Neuronal stem cell (in vitro differentiated cells): ENCODE data around the gene RFC5.

Experiments used
- DNase-seq: peaks from one replicate; pipeline ENCODE4 v3.0.0-alpha.2; 2013; ENCODE audit warnings: low spot score
- H2AFZ ChIP-seq: one replicate; pipeline ENCODE4 v1.6.1; 2013; ENCODE audit warnings: mild to moderate bottlenecking, low read length, inconsistent platforms
- H2AK5ac ChIP-seq: 2 replicates; pipeline ENCODE4 v1.6.1; 2013; ENCODE audit warnings: low read depth, mild to moderate bottlenecking, inconsistent platforms, low read length, moderate library complexity, mixed read lengths
- H2BK120ac ChIP-seq: 2 replicates; pipeline ENCODE4 v1.6.1; 2013; ENCODE audit warnings: low read depth, mild to moderate bottlenecking, inconsistent platforms, low read length, moderate library complexity, mixed read lengths
- H2BK12ac ChIP-seq: one replicate; pipeline ENCODE4 v1.6.1; 2013; ENCODE audit warnings: low read length, inconsistent platforms
- H2BK15ac ChIP-seq: 2 replicates; pipeline ENCODE4 v1.6.1; 2013; ENCODE audit warnings: mild to moderate bottlenecking, low read length, inconsistent platforms, mixed read lengths
- H2BK5ac ChIP-seq: one replicate; pipeline ENCODE4 v1.6.1; 2013; ENCODE audit warnings: inconsistent platforms, mild to moderate bottlenecking, low read length, moderate library complexity
- H3K14ac ChIP-seq: one replicate; pipeline ENCODE4 v1.6.1; 2013; ENCODE audit warnings: low read length, inconsistent platforms
- H3K18ac ChIP-seq: 2 replicates; pipeline ENCODE4 v1.6.1; 2013; ENCODE audit warnings: low read length, inconsistent platforms
- H3K23ac ChIP-seq: 2 replicates; pipeline ENCODE4 v1.6.1; 2013; ENCODE audit warnings: low read depth, mild to moderate bottlenecking, mixed read lengths, low read length, inconsistent platforms; ENCODE audit not compliant: poor library complexity
- H3K27ac ChIP-seq: replicated peaks from 3 replicates; pipeline ENCODE4 v1.5.1; 2013; ENCODE audit warnings: low read length, inconsistent platforms
- H3K27me3 ChIP-seq, 3 experiments: 2 replicates each; pipeline ENCODE4 v1.6.1; 2013; ENCODE audit warnings: low read length in 3 of 3, mild to moderate bottlenecking in 2 of 3, inconsistent platforms in 1 of 3, low read depth in 1 of 3, mixed read lengths in 1 of 3, moderate library complexity in 1 of 3; ENCODE audit not compliant: control insufficient read depth in 3 of 3, insufficient read depth in 3 of 3
- H3K36me3 ChIP-seq, 2 donors: replicated peaks in 1 of 2; 2 replicates each; pipeline ENCODE4 v1.6.1; 2013; ENCODE audit warnings: low read length in 2 of 2; ENCODE audit not compliant: control insufficient read depth in 2 of 2, insufficient read depth in 2 of 2
- H3K4ac ChIP-seq: 2 replicates; pipeline ENCODE4 v1.6.1; 2013; ENCODE audit warnings: inconsistent platforms, mild to moderate bottlenecking, low read length, moderate library complexity
- H3K4me1 ChIP-seq, 2 donors: 1 replicate in 1 of 2; 2 replicates in 1 of 2; pipeline ENCODE4 v1.6.1; 2013; ENCODE audit warnings: low read length in 2 of 2, low read depth in 1 of 2; ENCODE audit not compliant: control insufficient read depth in 2 of 2, insufficient read depth in 1 of 2
- H3K4me2 ChIP-seq: one replicate; pipeline ENCODE4 v1.6.1; 2013; ENCODE audit warnings: mild to moderate bottlenecking, low read length, inconsistent platforms; ENCODE audit not compliant: insufficient read depth, poor library complexity, severe bottlenecking
- H3K4me3 ChIP-seq, 2 donors: 2 replicates each; pipeline ENCODE4 v1.5.1; 2013; ENCODE audit warnings: low read length in 2 of 2, mild to moderate bottlenecking in 2 of 2, inconsistent platforms in 1 of 2, moderate library complexity in 1 of 2
- H3K79me1 ChIP-seq: one replicate; pipeline ENCODE4 v1.6.1; 2013; ENCODE audit warnings: low read depth, mild to moderate bottlenecking, inconsistent platforms, low read length, moderate library complexity
- H3K9ac ChIP-seq: one replicate; pipeline ENCODE4 v1.6.1; 2013; ENCODE audit warnings: mild to moderate bottlenecking, low read depth, low read length, inconsistent platforms; ENCODE audit not compliant: poor library complexity
- H3K9me3 ChIP-seq, 2 donors: replicated peaks in 1 of 2; 2 replicates each; pipeline versions ENCODE3 to v1.6.1; 2013; ENCODE audit warnings: low read length in 2 of 2, mild to moderate bottlenecking in 2 of 2, inconsistent platforms in 1 of 2, low read depth in 1 of 2, mixed read lengths in 1 of 2, moderate library complexity in 1 of 2; ENCODE audit not compliant: control insufficient read depth in 2 of 2, insufficient read depth in 1 of 2
- H4K8ac ChIP-seq: one replicate; pipeline ENCODE4 v1.6.1; 2013; ENCODE audit warnings: low read depth, mild to moderate bottlenecking, inconsistent platforms, low read length, moderate library complexity
- H4K91ac ChIP-seq: one replicate; pipeline ENCODE4 v1.6.1; 2013; ENCODE audit warnings: low read length, low read depth, mild to moderate bottlenecking, inconsistent platforms; ENCODE audit not compliant: poor library complexity
- WGBS, 2 donors: extraction: QIAGEN DNeasy Blood & Tissue Kit; methylation state at CpG; one replicate each; pipeline ENCODE4 v1.1.7; 2013; ENCODE audit warnings: missing lambda C conversion rate in 2 of 2, mixed read lengths in 1 of 2; ENCODE audit not compliant: insufficient read length in 2 of 2, insufficient replicate concordance in 1 of 2; ENCODE audit errors: extremely low coverage in 2 of 2; 5-methylcytosine and 5-hydroxymethylcytosine counted together

Gene RFC5

DNA sequence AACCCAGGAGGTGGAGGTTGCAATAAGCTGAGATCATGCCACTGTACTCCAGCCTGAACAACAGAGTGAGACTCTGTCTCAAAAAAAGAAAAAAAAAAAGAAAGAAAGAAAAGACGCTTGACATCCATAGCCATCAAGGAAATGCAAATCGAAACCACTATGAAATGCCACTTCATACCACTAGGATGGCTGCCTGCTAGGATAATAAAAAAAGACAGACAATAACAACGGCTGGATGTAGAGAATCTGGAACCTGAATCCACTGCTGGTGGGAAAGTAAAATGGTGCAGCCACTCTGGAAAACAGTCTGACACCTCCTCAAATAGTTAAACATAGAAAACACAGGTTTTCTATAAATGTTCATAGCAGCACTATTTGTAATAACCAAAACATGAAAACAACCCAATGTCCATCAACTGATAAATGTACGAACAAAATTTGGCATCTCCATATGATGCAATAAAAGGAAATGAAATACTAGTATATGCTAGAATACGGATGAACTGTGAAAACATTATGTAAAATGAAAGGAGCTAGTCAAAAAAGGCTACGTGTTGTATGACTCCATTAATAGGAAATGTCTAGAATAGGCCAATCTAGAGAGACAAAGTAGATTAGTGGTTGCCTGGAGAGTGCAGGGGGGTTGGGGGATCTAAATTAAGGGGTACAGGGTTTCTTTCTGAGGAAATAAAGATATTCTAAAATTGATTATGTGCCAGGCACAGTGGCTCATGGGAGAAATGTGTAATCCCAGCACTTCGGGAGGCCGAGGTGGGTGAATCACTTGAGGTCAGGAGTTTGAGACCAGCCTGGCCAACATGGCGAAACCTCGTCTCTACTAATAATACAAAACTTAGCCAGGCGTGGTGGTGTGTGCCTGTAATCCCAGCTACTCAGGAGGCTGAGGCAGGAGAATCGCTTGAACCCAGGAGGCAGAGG, 34.7 kb downstream of the RFC5 start:
- WGBS, 2 donors: no CpG with 5 or more reads among the region's 12 CpGs
- H3K18ac ChIP-seq: no peak overlapping the region
- H3K4me3 ChIP-seq: no peak overlapping the region

DNA sequence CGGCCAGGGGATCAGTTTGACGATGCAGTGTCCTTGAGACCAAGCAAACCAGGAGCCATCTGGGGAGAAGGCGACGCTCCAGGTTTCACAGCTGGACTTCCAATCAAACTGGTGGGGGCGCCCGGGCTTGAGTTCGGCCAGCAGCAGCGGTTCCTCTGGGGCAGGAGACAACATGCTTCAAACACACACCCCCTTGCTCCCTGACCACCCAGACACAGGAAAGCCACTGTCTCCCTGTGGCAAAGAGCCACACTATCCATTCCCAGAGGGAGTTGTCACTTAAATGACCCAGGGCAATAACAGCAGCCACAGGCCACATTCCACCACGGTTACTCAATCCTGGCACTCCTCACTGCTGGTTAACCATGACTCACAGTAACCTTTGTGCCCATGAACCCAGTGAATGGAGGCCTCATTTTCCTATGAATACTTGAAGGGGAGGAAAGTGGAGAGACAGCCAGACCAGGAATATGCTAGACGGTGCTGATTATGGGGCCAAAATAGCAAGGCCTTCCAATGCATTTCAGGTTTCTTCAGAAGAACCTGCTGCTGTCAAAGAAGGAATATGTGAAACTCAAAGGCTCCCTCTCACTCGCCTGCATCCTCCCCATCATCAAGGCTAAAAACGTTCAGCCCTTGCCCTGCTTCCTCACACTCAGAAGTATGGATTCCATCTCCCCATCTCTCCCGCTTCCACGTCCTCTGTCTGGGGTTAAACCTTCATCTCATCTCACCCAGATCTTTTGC, 36.0 kb downstream of the RFC5 start:
- peaks cover 1% of the 10 kb centered on the region for H3K79me1 ChIP-seq
- no peak overlapping the region for H2BK15ac ChIP-seq
- H3K4me1 ChIP-seq: peaks cover 0 to 4% of the 10 kb centered on the region in 2 donors
- no CpG with 5 or more reads among the region's 14 CpGs for WGBS, 2 donors
- H2BK12ac ChIP-seq: no peak overlapping the region
- H2BK120ac ChIP-seq: no peak overlapping the region
- H2AK5ac ChIP-seq: no peak overlapping the region
- no peak overlapping the region for H2BK5ac ChIP-seq
- H3K27ac ChIP-seq: no peak overlapping the region
- peaks cover 2 to 56% of the 10 kb centered on the region in 2 donors for H3K36me3 ChIP-seq
- H3K23ac ChIP-seq: no peak overlapping the region
- no peak overlapping the region for H3K18ac ChIP-seq
- H3K4me2 ChIP-seq: no peak overlapping the region
- H3K9ac ChIP-seq: no peak overlapping the region
- no peaks in the 10 kb centered on the region for H3K9me3 ChIP-seq
- no peak overlapping the region for H2AFZ ChIP-seq
- DNase-seq: no peak
- H4K91ac ChIP-seq: no peak overlapping the region
- H4K8ac ChIP-seq: no peak overlapping the region
- no peaks in the 10 kb centered on the region for H3K27me3 ChIP-seq
- no peak overlapping the region for H3K4me3 ChIP-seq
- H3K14ac ChIP-seq: no peak overlapping the region
- H3K4ac ChIP-seq: no peak overlapping the region

More for the DNA sequence above, 34.7 kb downstream of the RFC5 start:
- H3K9ac ChIP-seq: no peak overlapping the region
- H4K91ac ChIP-seq: no peak overlapping the region
- H2AK5ac ChIP-seq: no peak overlapping the region
- no peak overlapping the region for H4K8ac ChIP-seq
- no peak overlapping the region for H3K4ac ChIP-seq
- no peak overlapping the region for H2BK15ac ChIP-seq
- no peaks in the 10 kb centered on the region for H3K27me3 ChIP-seq
- no peak overlapping the region for H2BK120ac ChIP-seq
- H3K36me3 ChIP-seq: peaks cover 2 to 68% of the 10 kb centered on the region in 2 donors
- H2BK12ac ChIP-seq: no peak overlapping the region
- H3K9me3 ChIP-seq: no peaks in the 10 kb centered on the region
- no peak overlapping the region for H3K23ac ChIP-seq
- no peak overlapping the region for H3K27ac ChIP-seq
- peaks cover 0 to 4% of the 10 kb centered on the region in 2 donors for H3K4me1 ChIP-seq
- H2BK5ac ChIP-seq: no peak overlapping the region
- peaks cover 1% of the 10 kb centered on the region for H3K79me1 ChIP-seq
- no peak overlapping the region for H3K4me2 ChIP-seq
- no peak overlapping the region for H2AFZ ChIP-seq
- no peak overlapping the region for H3K14ac ChIP-seq
- DNase-seq: no peak

DNA sequence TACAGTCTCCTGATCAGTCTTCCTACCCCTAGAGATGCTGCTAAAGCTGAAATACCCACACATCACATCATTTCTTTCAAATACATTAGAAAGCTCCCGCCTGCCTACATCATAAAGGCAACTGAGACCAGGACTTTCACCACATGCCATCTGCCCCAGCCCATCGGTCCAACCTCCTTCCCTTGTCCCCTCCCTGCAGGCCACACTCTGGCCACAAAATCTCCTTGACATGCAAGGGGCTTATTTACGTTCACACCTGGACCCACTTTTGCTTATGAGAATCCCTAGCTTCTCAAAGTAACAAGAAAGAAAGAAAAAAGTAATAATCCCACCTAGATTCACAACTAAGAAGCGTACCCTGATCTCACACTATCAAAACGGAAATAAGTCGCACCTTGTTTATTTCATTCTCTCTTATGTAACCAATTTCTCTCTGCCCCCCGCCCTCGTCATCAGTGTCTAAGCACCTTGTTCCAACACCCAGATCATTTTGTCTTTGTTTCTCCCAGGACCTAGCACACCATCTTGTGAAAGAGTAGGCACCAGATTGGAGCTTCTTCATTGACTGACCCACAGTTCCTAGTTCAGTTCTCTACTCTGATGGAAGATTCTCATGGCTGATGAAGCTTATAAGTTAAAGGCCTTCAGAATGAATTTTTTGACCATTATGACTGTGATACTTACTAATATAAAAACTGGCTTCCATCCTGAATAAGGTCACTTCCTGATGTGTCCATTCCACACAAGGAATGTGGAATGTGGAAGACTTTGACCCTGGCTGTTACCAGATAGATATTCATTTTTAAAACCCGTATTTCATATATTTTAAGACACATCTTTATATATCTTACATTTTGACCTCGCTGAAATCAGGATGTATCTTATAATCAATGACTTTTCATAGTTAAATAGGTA, 36.8 kb downstream of the RFC5 start:
- H3K9me3 ChIP-seq: no peaks in the 10 kb centered on the region
- no peak overlapping the region for H4K8ac ChIP-seq
- no peak for DNase-seq
- H3K27me3 ChIP-seq: no peaks in the 10 kb centered on the region
- H2BK120ac ChIP-seq: no peak overlapping the region
- no peak overlapping the region for H2BK12ac ChIP-seq
- H3K23ac ChIP-seq: no peak overlapping the region
- peaks cover 2 to 49% of the 10 kb centered on the region in 2 donors for H3K36me3 ChIP-seq
- H3K4me1 ChIP-seq: peaks cover 0 to 4% of the 10 kb centered on the region in 2 donors
- WGBS, 2 donors: no CpG with 5 or more reads among the region's 10 CpGs
- H3K27ac ChIP-seq: no peak overlapping the region
- no peak overlapping the region for H4K91ac ChIP-seq
- peaks cover 1% of the 10 kb centered on the region for H3K79me1 ChIP-seq
- H3K18ac ChIP-seq: no peak overlapping the region
- H2AFZ ChIP-seq: no peak overlapping the region
- H3K4me2 ChIP-seq: no peak overlapping the region
- H2AK5ac ChIP-seq: no peak overlapping the region
- no peak overlapping the region for H3K4ac ChIP-seq
- H3K14ac ChIP-seq: no peak overlapping the region
- H3K4me3 ChIP-seq: no peak overlapping the region
- H2BK5ac ChIP-seq: no peak overlapping the region
- no peak overlapping the region for H3K9ac ChIP-seq
- no peak overlapping the region for H2BK15ac ChIP-seq
